ENCODE data around the gene TMEM91.

DNA sequence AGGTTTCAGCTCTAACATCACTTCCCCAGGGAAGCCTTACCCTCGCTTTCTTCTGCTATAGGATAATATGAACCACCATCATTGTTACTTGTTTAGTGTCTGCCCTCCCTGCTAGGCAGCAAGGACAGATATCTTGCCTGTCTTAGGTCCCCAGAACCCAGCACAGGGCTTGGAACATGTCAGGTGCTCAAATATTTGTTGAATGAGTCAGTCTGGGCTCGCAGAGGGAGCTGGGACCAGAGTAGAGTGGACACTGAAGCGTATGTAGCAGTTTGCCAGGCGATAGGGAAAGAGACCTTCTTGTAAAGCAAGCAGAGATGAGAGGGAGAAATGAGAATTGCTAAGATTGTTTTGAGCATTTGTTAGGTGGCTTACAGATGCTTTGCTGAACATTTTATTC is 33.0 kb downstream of the TMEM91 start:
- TF ChIP-seq, protein P1, sequence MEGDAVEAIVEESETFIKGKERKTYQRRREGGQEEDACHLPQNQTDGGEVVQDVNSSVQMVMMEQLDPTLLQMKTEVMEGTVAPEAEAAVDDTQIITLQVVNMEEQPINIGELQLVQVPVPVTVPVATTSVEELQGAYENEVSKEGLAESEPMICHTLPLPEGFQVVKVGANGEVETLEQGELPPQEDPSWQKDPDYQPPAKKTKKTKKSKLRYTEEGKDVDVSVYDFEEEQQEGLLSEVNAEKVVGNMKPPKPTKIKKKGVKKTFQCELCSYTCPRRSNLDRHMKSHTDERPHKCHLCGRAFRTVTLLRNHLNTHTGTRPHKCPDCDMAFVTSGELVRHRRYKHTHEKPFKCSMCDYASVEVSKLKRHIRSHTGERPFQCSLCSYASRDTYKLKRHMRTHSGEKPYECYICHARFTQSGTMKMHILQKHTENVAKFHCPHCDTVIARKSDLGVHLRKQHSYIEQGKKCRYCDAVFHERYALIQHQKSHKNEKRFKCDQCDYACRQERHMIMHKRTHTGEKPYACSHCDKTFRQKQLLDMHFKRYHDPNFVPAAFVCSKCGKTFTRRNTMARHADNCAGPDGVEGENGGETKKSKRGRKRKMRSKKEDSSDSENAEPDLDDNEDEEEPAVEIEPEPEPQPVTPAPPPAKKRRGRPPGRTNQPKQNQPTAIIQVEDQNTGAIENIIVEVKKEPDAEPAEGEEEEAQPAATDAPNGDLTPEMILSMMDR (IDR thresholded peaks at IDR 0.05): no peak
- no peak for TF ChIP-seq POLR2A (IDR thresholded peaks at IDR 0.05)
